ENCODE results near the gene RGS1.

RGS1 gene

GRCh38 chr1:192581131-192581927 lies 5.8 kb downstream of the RGS1 start:
- no peak for DNase-seq (ENCODE audit: low read depth)

- DNase-seq (ENCODE audit: low read depth) = no peak
These were observed 9.3 kb downstream of the RGS1 start for GRCh38 chr1:192584866-192585265.

- DNase-seq (ENCODE audit: low read depth) = no peak
These were observed 12.1 kb downstream of the RGS1 start for GRCh38 chr1:192587386-192588266.

GRCh38 chr1:192588546-192588945 lies 13.0 kb downstream of the RGS1 start:
- no peak for DNase-seq (ENCODE audit: low read depth)

GRCh38 chr1:192589813-192590212 lies 14.2 kb downstream of the RGS1 start:
- DNase-seq (ENCODE audit: low read depth) = no peak

- DNase-seq (ENCODE audit: low read depth) = no peak
These were observed 16.9 kb downstream of the RGS1 start for GRCh38 chr1:192592517-192592916.

GRCh38 chr1:192592981-192593708 lies 17.6 kb downstream of the RGS1 start:
- DNase-seq (ENCODE audit: low read depth) = no peak

GRCh38 chr1:192595299-192595698 lies 19.7 kb downstream of the RGS1 start:
- DNase-seq (ENCODE audit: low read depth) = no peak

GRCh38 chr1:192598589-192598988 lies 23.0 kb downstream of the RGS1 start:
- no peak for DNase-seq (ENCODE audit: low read depth)

GRCh38 chr1:192600275-192600674 lies 24.7 kb downstream of the RGS1 start:
- no peak for DNase-seq (ENCODE audit: low read depth)

GRCh38 chr1:192601143-192601542 lies 25.6 kb downstream of the RGS1 start:
- DNase-seq (ENCODE audit: low read depth) = no peak

- DNase-seq (ENCODE audit: low read depth) = no peak
These were observed 26.0 kb downstream of the RGS1 start for GRCh38 chr1:192601567-192601966.

GRCh38 chr1:192602757-192603156 lies 27.2 kb downstream of the RGS1 start:
- no peak for DNase-seq (ENCODE audit: low read depth)

- no peak for DNase-seq (ENCODE audit: low read depth)
These were observed 27.7 kb downstream of the RGS1 start for GRCh38 chr1:192603218-192603787.

GRCh38 chr1:192604979-192605620 lies 29.5 kb downstream of the RGS1 start:
- no peak for DNase-seq (ENCODE audit: low read depth)

GRCh38 chr1:192608671-192609070 lies 33.1 kb downstream of the RGS1 start:
- DNase-seq (ENCODE audit: low read depth) = no peak

GRCh38 chr1:192609110-192610079 lies 33.8 kb downstream of the RGS1 start:
- DNase-seq (ENCODE audit: low read depth) = no peak

GRCh38 chr1:192610112-192610889 lies 34.7 kb downstream of the RGS1 start:
- DNase-seq (ENCODE audit: low read depth) = no peak

GRCh38 chr1:192615055-192615454 lies 39.5 kb downstream of the RGS1 start:
- DNase-seq (ENCODE audit: low read depth) = no peak

Measured in stromal cell of bone marrow (primary cell).